Measurements from ENCODE around the gene EPSTI1.
A peak's percentile ranks its signal among the peaks of the same experiment; 100 is the strongest.
"Not testable (repeated sequence)": the region's sequence is repeated elsewhere in the genome, so short reads cannot be mapped to it uniquely, and the experiment has no call there.

Gene EPSTI1

DNA sequence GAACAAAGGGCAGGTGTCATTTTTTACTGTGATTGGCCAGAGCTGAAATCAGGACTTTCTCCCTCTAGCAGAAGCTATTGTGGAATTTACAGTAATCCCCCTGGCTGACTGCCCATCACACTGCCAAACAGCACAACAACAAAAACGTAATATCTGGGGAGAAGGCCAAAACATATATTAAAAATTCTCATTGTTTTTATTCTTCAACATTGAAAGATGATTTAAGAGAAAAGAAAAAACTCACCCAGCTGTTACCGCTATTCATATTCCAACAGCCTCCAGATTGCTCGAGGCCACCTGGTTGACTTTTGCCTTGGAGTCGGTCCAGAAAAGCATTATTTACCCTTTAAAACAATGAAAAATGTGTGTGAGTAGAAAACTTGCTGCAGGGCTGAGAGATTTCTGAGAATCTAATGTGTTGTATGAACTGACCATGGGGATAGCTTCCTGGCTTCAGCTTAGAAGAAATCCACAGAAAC, 97.2 kb downstream of the EPSTI1 start:
- DNase-seq (ENCODE audit: low read depth in 2 of 2), result peak; percentile 67 to 69

DNA sequence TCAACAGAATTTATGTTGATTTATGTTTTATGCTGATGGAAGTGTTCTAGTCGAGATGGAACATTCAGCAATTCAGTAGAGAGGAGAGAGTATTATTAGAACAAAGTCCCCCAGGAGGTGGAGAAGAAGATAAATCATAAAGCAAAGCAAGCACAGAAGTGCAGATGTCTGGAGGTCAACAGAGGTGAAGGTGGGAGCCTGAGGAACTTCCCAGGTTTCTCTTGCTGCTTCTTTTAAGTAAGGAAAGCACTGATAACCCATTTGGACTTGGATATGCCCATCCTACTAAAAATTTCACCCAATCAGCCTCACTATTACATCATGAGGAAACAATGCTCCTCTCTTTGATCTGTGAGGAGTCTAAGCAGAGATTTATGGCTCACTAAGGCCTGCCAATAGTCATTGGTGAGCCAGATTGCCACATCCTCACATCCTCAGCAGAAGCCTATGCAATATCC, 98.8 kb downstream of the EPSTI1 start:
- DNase-seq (ENCODE audit: low read depth in 2 of 2), result peak; percentile 87 to 90

DNA sequence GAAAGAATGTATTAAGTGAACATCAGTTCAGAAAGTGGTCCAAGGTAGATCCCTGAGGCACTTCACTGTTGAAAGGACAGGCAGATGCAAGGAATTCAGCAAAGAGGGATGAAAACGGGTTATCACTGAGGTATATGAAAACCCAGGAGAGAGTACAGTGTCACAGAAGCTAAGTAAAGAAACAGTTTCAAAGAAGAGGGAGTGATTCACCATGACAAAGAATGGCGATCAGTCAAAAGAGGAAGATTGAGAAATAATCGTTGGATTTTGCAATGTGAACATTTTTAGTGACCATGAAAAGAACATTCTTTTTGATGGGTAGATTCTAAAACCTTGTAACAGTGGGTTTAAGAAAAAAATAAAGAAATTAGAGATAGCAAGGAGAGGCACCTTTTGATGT, 99.3 kb downstream of the EPSTI1 start:
- DNase-seq (ENCODE audit: low read depth in 2 of 2), result peak in 1 of 2 experiments; percentile 45

- no peak for DNase-seq (ENCODE audit: low read depth in 2 of 2)
Measured at GRCh38 chr13:42891591-42891990, 100.5 kb downstream of the EPSTI1 start.

- no peak for DNase-seq (ENCODE audit: low read depth in 2 of 2)
Measured at GRCh38 chr13:42885325-42885724, 106.7 kb downstream of the EPSTI1 start.

DNA sequence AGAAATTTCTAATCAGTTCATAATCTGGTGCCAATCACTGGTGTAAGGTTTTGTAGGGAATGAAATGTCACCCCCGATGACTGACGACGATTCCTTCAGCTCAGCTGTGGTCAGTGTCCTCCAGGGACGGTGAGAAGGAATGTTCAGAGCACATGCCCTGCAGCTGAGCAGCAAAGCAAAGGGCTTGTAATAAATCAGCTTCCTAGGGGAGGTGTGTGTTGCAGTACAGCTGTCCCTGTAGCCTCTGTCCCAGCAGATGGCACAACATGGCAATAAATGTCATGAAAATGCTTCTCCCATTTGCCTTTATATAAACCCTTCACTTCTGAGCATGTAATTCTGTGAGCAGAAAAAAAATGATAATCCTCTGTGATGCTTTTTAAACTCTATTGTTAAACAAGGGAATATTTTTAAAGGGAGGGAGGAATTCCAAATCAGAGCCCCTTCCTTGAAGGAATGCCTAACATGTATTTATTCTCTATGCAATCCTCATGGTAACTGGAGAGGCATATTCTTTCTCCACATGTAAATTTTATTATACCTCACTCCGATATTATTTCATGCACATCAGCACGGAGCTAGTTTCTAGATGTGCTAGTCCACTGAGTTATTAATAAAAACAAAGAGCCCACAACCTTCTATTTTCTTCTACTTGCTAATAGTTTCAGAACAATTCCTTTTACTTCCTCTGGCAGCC, 108.1 kb downstream of the EPSTI1 start:
- DNase-seq (ENCODE audit: low read depth in 2 of 2), result peak; percentile 57 to 67

- DNase-seq (ENCODE audit: low read depth in 2 of 2), result no peak
Measured at GRCh38 chr13:42883142-42883541, 108.9 kb downstream of the EPSTI1 start.

- no peak for DNase-seq (ENCODE audit: low read depth in 2 of 2)
Measured at GRCh38 chr13:42880056-42880605, 111.9 kb downstream of the EPSTI1 start.

- peak in 1 of 2 experiments; percentile 70 for DNase-seq (ENCODE audit: low read depth in 2 of 2)
Measured at GRCh38 chr13:42878721-42879120, 113.3 kb downstream of the EPSTI1 start.

- DNase-seq (ENCODE audit: low read depth in 2 of 2), result peak in 1 of 2 experiments; percentile 49
Measured at GRCh38 chr13:42876887-42877545, 115.0 kb downstream of the EPSTI1 start.

GRCh38 chr13:42876270-42876714, 115.7 kb downstream of the EPSTI1 start:
- no peak for DNase-seq (ENCODE audit: low read depth in 2 of 2)

DNA sequence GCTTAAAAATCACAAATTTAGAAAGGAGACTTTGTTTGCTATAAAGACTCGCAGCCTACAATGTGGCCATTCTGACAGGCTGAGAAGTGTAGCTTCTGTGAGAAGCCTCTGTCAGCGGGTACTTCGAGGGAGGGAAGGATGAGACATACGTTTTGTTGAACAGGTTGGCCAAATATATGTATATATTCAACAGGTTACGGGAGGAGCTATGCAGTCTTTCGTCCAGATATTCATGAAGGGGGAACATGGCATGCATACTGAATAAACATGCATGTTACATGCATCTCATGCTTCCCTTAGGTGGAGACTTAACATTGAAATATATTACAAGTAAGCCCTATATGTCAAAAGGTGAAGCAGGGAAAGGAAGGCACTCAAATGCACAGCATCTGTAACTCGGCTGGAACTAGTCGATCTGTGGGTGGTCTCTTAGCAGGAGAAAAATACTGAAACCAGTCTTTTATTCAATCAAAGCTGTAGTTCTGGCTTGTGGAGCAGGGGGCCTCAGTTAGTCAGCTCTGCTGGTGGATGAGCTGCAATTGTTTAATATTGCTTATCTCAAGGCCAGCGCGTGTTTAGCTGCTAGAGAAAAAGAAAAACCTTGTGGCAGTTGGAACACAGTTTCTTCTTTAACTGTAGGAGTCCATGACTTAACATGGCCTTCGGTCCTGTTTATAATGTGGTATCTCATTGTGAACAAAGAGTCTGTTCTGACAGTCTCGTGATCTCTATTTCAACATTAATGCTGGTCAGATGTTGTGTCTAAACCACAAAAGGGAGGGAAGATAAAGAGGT, 116.4 kb downstream of the EPSTI1 start:
- peak in 1 of 2 experiments; percentile 58 for DNase-seq (ENCODE audit: low read depth in 2 of 2)

- no peak for DNase-seq (ENCODE audit: low read depth in 2 of 2)
Measured at GRCh38 chr13:42874221-42874620, 117.8 kb downstream of the EPSTI1 start.

- DNase-seq (ENCODE audit: low read depth in 2 of 2), result peak; percentile 46 to 54
Measured at GRCh38 chr13:42873081-42873480, 119.0 kb downstream of the EPSTI1 start.

GRCh38 chr13:42867232-42867631, 124.8 kb downstream of the EPSTI1 start:
- DNase-seq (ENCODE audit: low read depth in 2 of 2), result no peak

GRCh38 chr13:42865768-42866102, 126.3 kb downstream of the EPSTI1 start:
- DNase-seq (ENCODE audit: low read depth in 2 of 2), result no peak

- DNase-seq (ENCODE audit: low read depth in 2 of 2), result no peak
Measured at GRCh38 chr13:42864952-42865767, 126.9 kb downstream of the EPSTI1 start.

DNA sequence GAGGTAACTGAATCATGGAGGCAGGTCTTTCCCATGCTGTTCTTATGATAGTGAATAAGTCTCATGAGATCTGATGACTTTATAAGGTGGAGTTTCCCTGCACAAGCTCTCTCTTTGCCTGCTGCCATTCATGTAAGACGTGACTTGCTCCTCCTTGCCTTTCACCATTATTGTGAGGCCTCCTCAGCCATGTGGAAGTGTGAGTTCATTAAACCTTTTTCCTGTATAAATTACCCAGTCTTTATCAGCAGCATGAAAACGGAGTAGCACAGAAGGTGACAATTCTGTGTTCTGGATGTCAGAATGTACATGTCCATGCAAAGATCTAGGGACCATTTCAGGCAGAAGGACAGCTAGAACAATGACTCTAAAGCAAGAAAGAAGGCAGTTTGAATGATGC, 129.7 kb downstream of the EPSTI1 start:
- not testable (repeated sequence) for DNase-seq (ENCODE audit: low read depth in 2 of 2)

DNA sequence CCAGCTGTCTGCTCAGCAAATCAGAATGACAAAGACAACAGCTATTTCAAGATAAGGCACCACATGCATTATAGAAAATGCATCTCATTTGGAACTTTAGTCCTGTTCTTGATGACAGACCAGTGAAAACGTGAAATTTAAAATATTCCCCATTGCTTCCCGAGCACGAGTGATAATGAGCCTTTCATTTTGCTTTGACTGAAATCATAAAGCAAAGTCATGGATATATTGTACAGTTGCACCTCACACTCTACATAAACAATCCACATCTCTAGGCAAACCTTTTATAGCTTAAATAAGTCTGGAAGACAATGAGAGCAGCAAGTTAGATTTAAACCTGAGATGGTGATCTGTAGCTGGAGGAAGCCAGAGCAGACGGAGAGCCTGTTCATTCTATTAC, 131.6 kb downstream of the EPSTI1 start:
- no peak for DNase-seq (ENCODE audit: low read depth in 2 of 2)

- DNase-seq (ENCODE audit: low read depth in 2 of 2), result no peak
Measured at GRCh38 chr13:42859760-42860159, 132.3 kb downstream of the EPSTI1 start.

- DNase-seq (ENCODE audit: low read depth in 2 of 2), result no peak
Measured at GRCh38 chr13:42855410-42855809, 136.6 kb downstream of the EPSTI1 start.

Data from fibroblast of skin of left quadriceps (primary cell).